ENCODE measurements around the gene GFRA3.
"Not testable (repeated sequence)": the region's sequence is repeated elsewhere in the genome, so short reads cannot be mapped to it uniquely, and the experiment has no call there.

The GFRA3 gene, protein sequence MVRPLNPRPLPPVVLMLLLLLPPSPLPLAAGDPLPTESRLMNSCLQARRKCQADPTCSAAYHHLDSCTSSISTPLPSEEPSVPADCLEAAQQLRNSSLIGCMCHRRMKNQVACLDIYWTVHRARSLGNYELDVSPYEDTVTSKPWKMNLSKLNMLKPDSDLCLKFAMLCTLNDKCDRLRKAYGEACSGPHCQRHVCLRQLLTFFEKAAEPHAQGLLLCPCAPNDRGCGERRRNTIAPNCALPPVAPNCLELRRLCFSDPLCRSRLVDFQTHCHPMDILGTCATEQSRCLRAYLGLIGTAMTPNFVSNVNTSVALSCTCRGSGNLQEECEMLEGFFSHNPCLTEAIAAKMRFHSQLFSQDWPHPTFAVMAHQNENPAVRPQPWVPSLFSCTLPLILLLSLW

DNA sequence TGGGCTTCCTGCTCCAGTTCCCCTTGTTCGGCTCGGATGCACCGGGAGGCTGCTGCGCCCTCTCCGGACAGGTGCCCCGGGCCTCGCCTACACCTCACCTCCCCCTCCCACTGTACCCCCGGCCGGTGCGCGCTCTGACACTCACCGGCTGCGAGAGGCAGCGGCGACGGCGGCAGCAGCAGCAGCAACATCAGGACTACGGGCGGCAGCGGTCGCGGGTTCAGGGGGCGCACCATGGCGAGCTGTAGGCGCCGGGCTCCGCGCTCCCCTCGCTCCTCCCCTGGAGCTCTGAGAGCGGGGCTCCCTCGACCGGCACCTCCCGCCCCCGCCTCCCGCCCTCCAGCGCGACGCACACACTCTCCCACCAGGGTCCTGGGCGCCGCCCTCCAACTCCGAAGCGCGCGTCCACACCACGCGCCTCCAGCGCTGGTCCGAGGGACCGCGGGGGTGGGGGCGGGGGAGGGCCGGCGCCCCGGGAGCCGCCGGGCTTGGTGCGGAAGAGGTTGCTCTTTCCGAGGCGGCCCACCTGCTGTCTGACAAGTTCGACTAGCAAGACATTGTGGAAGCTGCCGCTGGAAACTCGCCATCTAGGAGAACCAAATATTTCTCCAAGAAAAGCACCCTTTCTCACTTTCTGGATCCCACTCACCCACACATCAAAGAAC lies at the start of gene GFRA3:
Gene GFRA3, minus strand, starts transcription at position 433 of the 665 bp plus-strand sequence. Its CDS starts 197 bp downstream, at position 236.
- ChIA-PET POLR2A (interaction anchor here (0.6 to 1.5 kb wide), 3 partner anchors 18 to 191 kb away, joined by 3 read pairs; partner anchors contain the start of gene EGR1), CTCF (interaction anchor here (0.8 to 2.9 kb wide), 4 partner anchors 9 to 77 kb away, joined by 3 to 18 read pairs (median 4); no protein-coding TSS in a partner anchor)
- no peak for DNase-seq (ENCODE audit: low read depth, low spot score)
- peak within 1 kb of the TSS; percentile 43 for H3K4me3 ChIP-seq (ENCODE audit: low read depth, low read length)
- TF ChIP-seq, protein P1, sequence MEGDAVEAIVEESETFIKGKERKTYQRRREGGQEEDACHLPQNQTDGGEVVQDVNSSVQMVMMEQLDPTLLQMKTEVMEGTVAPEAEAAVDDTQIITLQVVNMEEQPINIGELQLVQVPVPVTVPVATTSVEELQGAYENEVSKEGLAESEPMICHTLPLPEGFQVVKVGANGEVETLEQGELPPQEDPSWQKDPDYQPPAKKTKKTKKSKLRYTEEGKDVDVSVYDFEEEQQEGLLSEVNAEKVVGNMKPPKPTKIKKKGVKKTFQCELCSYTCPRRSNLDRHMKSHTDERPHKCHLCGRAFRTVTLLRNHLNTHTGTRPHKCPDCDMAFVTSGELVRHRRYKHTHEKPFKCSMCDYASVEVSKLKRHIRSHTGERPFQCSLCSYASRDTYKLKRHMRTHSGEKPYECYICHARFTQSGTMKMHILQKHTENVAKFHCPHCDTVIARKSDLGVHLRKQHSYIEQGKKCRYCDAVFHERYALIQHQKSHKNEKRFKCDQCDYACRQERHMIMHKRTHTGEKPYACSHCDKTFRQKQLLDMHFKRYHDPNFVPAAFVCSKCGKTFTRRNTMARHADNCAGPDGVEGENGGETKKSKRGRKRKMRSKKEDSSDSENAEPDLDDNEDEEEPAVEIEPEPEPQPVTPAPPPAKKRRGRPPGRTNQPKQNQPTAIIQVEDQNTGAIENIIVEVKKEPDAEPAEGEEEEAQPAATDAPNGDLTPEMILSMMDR (IDR thresholded peaks at IDR 0.05; ENCODE audit: insufficient read depth, low read length, missing control alignments) = no peak

DNA sequence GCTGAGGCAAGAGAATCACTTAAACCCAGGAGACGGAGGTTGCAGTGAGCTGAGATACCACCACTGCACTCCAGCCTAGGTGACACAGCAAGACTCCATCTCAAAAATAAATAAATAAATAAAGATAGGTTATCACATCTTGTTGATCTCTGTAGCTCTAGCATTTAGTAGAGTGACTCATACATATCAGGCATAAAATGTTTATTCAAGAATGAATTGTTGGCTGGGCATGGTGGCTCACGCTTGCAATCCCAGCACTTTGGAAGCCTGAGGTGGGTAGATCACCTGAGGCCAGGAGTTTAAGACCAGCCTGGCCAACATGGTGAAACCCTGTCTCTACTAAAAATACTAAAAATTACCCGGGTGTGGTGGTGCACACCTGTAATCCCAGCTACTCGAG lies 43.8 kb upstream of the GFRA3 start:
- POLR2A ChIA-PET; H3K4me3 ChIP-seq (ENCODE audit: low read depth, low read length); DNase-seq (ENCODE audit: low read depth, low spot score): not testable (repeated sequence)
- CTCF ChIA-PET = interaction anchor here (0.9 kb wide), 1 partner anchor 28 kb away, joined by 4 read pairs; no protein-coding TSS in a partner anchor

DNA sequence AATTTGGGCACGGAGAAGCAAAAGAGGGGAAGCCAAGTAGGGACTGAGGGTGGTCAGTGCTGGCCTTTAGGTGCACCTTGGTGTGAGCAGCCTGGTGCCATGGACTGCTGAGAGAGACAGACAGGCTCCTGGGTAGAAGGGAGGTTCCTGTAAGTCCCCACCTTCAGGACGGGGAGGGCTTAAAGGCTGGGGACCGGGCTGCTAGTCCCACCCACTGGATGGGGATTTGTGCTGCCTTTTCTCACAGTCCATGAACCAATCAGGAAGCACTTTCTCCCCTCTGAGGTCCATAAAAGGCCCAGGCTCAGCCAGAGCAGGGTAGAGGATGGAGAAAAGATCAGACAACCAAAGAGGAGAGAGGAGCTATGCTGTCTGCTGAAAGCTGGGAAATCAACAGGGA lies 41.9 kb upstream of the GFRA3 start:
- TF ChIP-seq, protein P1 (IDR thresholded peaks at IDR 0.05; ENCODE audit: insufficient read depth, low read length, missing control alignments) = no peak
- POLR2A ChIA-PET = no interaction called here
- DNase-seq (ENCODE audit: low read depth, low spot score) = no peak
- H3K4me3 ChIP-seq (ENCODE audit: low read depth, low read length) = no peak overlapping the region
- CTCF ChIA-PET = interaction anchor here (1.1 to 1.5 kb wide), 2 partner anchors 36 to 134 kb away, joined by 3 to 4 read pairs; partner anchors contain the start of gene KDM3B

DNA sequence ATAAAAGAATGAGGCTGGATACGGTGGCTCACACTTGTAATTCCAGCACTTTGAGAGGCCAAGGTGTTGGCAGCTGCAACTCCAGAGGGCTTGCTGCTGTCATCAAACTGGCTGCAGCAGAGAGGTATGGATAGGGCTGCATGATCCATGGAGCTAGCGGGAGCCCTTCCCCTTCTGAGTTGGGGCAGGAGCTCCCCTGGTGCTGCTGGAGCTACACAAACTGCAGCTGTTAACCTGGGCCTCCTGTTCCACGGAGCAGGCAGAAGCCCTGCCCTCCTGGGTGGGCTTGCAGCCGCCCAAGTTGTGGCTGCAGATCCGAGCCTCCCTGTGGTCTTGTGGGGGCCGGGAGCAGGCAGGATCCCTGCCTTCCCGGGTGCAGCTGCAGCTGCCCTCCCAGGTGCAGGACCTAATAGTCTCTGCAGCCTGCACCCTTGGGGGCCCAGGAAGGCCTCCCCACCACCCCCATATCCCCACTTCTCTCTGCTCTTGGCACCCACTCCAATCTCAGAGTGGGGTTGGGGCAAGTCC lies 41.4 kb upstream of the GFRA3 start:
- CTCF ChIA-PET = no interaction called here
- no peak overlapping the region for H3K4me3 ChIP-seq (ENCODE audit: low read depth, low read length)
- no peak for DNase-seq (ENCODE audit: low read depth, low spot score)
- POLR2A ChIA-PET = no interaction called here
- TF ChIP-seq, protein P1 (IDR thresholded peaks at IDR 0.05; ENCODE audit: insufficient read depth, low read length, missing control alignments) = no peak

DNA sequence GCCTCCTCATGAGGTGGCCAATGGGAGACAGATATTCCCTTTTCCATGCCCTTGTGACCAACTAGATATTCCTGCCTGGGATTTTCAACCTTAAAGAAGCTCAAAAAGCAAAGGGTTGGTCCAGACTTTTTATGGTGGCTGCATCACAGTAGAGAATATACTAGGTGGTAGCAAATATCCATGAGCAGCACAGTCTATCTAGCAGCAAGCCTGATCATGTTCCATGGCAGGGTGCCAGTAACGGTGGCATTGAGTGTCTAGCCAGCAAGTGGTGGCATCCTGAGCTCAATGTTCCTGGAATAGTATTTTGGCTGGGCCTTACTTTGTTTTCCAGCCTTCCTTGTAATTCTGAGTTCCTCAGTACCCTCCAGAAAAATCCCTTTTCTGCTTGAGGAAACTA lies 31.4 kb upstream of the GFRA3 start:
- CTCF ChIA-PET = no interaction called here
- TF ChIP-seq, protein P1 (IDR thresholded peaks at IDR 0.05; ENCODE audit: insufficient read depth, low read length, missing control alignments) = no peak
- H3K4me3 ChIP-seq (ENCODE audit: low read depth, low read length) = no peak overlapping the region
- DNase-seq (ENCODE audit: low read depth, low spot score) = no peak
- POLR2A ChIA-PET = no interaction called here

DNA sequence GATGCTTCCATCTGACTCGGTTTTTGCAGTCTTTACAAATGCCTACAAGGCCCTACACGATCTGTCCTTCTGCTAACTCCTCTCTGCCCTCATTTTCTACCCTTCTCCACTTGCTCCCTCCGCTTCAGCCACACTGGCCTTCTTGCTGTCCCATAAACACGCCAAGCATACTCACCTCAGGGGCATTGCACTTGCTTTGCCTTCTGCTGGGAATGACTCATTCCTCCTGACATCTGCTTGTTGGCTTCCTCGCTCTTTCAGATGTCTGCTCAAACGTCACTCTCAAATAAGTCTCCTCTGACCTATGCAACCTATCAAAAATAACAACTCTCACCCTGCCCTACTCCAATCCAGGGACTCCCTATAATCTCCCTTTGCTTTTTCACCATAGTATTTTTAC lies 29.0 kb upstream of the GFRA3 start:
- ChIA-PET POLR2A (no interaction called here), CTCF (no interaction called here)
- DNase-seq (ENCODE audit: low read depth, low spot score) = no peak
- no peak overlapping the region for H3K4me3 ChIP-seq (ENCODE audit: low read depth, low read length)
- TF ChIP-seq, protein P1 (IDR thresholded peaks at IDR 0.05; ENCODE audit: insufficient read depth, low read length, missing control alignments) = no peak

Data from AG04449 (cell line).